ENCODE measurements around the gene PGM2L1. TPM values are rescaled to one million over a fixed set of nuclear protein-coding genes. Genes with fewer than 3 reads are reported as not detected.
"Not testable (repeated sequence)": the region's sequence is repeated elsewhere in the genome, so short reads cannot be mapped to it uniquely, and the experiment has no call there.

The PGM2L1 gene
- total and polyA plus RNA-seq, 5 donors, result 0.84 to 3.0 (median 2.4) TPM

GRCh38 chr11:74429205-74429604, 31.0 kb upstream of the PGM2L1 start:
- intact Hi-C loops (cut with DNase I), result no loop called here
- ATAC-seq (no peak), DNase-seq (no peak)
- Histone ChIP-seq H3K9me3 (ENCODE audit: control insufficient read depth, low read length) (no peaks in the 10 kb centered on the region), H3K4me3 (ENCODE audit: low read length) (no peak overlapping the region), H3K27me3 (ENCODE audit: control insufficient read depth, insufficient read depth) (no peaks in the 10 kb centered on the region), H3K27ac (ENCODE audit: low read length) (no peak overlapping the region), H3K4me1 (ENCODE audit: control insufficient read depth, insufficient read depth, low read length) (no peaks in the 10 kb centered on the region)
- WGBS, result 76% methylated on average over 3 of the region's 3 CpGs

- Histone ChIP-seq H3K27me3 (ENCODE audit: control insufficient read depth, insufficient read depth) (no peaks in the 10 kb centered on the region), H3K4me1 (ENCODE audit: control insufficient read depth, insufficient read depth, low read length) (no peaks in the 10 kb centered on the region), H3K9me3 (ENCODE audit: control insufficient read depth, low read length) (no peaks in the 10 kb centered on the region), H3K4me3 (ENCODE audit: low read length) (no peak overlapping the region), H3K27ac (ENCODE audit: low read length) (no peak overlapping the region)
- DNase-seq (no peak), ATAC-seq (no peak)
- WGBS, result 86% methylated on average over 4 of the region's 4 CpGs
- intact Hi-C loops (cut with DNase I), result no loop called here
Measured at GRCh38 chr11:74427384-74427886, 29.2 kb upstream of the PGM2L1 start.

DNA sequence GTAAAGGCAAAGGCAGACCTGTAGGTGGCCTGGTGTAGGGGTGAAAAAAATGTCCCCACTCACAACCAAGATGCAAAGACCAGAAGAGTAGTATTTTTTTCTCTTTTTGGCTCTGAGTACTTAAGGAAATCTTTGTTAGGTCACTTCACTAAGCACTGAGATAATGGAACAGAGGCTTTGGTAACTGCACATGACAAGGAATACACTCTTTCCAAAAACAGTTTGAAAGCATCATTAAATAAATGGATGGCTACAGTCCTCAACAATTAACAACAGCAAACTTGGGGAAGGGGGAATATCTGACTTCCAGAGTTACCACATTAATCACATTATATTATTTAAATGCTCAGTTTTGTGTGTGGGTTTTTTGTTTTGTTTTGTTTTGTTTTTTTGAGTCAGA, 26.9 kb upstream of the PGM2L1 start:
- Histone ChIP-seq H3K4me1 (ENCODE audit: control insufficient read depth, insufficient read depth, low read length) (no peaks in the 10 kb centered on the region), H3K9me3 (ENCODE audit: control insufficient read depth, low read length) (no peaks in the 10 kb centered on the region), H3K27me3 (ENCODE audit: control insufficient read depth, insufficient read depth) (no peaks in the 10 kb centered on the region), H3K27ac (ENCODE audit: low read length) (no peak overlapping the region), H3K4me3 (ENCODE audit: low read length) (no peak overlapping the region)
- intact Hi-C loops (cut with DNase I), result no loop called here
- no peak for ATAC-seq
- DNase-seq, result no peak

GRCh38 chr11:74418509-74418895, 20.3 kb upstream of the PGM2L1 start:
- intact Hi-C loops (cut with DNase I), result no loop called here
- no peak overlapping the region for H3K4me3 ChIP-seq (ENCODE audit: low read length)
- DNase-seq (no peak), ATAC-seq (peak; percentile 50 to 88)
- no peaks in the 10 kb centered on the region for H3K4me1 ChIP-seq (ENCODE audit: control insufficient read depth, insufficient read depth, low read length)
- 49% methylated on average over 1 of the region's 1 CpG for WGBS
- H3K9me3 ChIP-seq (ENCODE audit: control insufficient read depth, low read length), result no peaks in the 10 kb centered on the region
- H3K27me3 ChIP-seq (ENCODE audit: control insufficient read depth, insufficient read depth), result no peaks in the 10 kb centered on the region
- no peak overlapping the region for H3K27ac ChIP-seq (ENCODE audit: low read length)

- H3K9me3 ChIP-seq (ENCODE audit: control insufficient read depth, low read length), result no peaks in the 10 kb centered on the region
- no peak overlapping the region for H3K27ac ChIP-seq (ENCODE audit: low read length)
- H3K4me1 ChIP-seq (ENCODE audit: control insufficient read depth, insufficient read depth, low read length), result no peaks in the 10 kb centered on the region
- ATAC-seq (peak in 1 of 2 donors; percentile 65), DNase-seq (no peak)
- intact Hi-C loops (cut with DNase I), result no loop called here
- no peak overlapping the region for H3K4me3 ChIP-seq (ENCODE audit: low read length)
- H3K27me3 ChIP-seq (ENCODE audit: control insufficient read depth, insufficient read depth), result no peaks in the 10 kb centered on the region
- 81% methylated on average over 4 of the region's 4 CpGs for WGBS
Measured at GRCh38 chr11:74417860-74418508, 19.8 kb upstream of the PGM2L1 start.

- no peaks in the 10 kb centered on the region for H3K4me1 ChIP-seq (ENCODE audit: control insufficient read depth, insufficient read depth, low read length)
- no peak overlapping the region for H3K4me3 ChIP-seq (ENCODE audit: low read length)
- H3K9me3 ChIP-seq (ENCODE audit: control insufficient read depth, low read length), result no peaks in the 10 kb centered on the region
- no peak for ATAC-seq
- no peaks in the 10 kb centered on the region for H3K27me3 ChIP-seq (ENCODE audit: control insufficient read depth, insufficient read depth)
- no peak for DNase-seq
- 59% methylated on average over 1 of the region's 1 CpG for WGBS
- intact Hi-C loops (cut with DNase I), result no loop called here
- H3K27ac ChIP-seq (ENCODE audit: low read length), result no peak overlapping the region
Measured at GRCh38 chr11:74417379-74417804, 19.2 kb upstream of the PGM2L1 start.

DNA sequence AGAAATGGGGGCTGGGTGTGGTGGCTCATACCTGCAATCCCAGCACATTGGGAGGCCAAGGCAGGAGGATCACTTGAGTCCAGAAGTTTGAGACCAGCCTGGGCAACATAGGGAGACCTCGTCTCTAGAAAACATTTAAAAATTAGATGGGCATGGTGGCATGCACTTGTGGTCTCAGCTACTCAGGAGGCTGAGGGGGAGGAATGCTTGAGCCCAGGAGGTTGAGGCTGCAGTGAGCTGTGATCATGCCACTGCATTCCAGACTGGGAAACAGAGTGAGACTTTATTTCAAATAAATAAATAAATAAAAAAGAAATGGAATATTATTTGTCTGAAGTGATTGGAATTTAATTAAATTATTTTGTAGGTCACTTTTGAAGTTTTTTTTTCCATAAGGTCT, 18.7 kb upstream of the PGM2L1 start:
- H3K4me1 ChIP-seq (ENCODE audit: control insufficient read depth, insufficient read depth, low read length); DNase-seq; intact Hi-C loops (cut with DNase I); H3K27ac ChIP-seq (ENCODE audit: low read length); H3K9me3 ChIP-seq (ENCODE audit: control insufficient read depth, low read length); ATAC-seq; H3K4me3 ChIP-seq (ENCODE audit: low read length); H3K27me3 ChIP-seq (ENCODE audit: control insufficient read depth, insufficient read depth): not testable (repeated sequence)
- WGBS, result 90% methylated on average over 1 of the region's 1 CpG

GRCh38 chr11:74412733-74413359, 14.6 kb upstream of the PGM2L1 start:
- no peak overlapping the region for H3K27ac ChIP-seq (ENCODE audit: low read length)
- no peaks in the 10 kb centered on the region for H3K4me1 ChIP-seq (ENCODE audit: control insufficient read depth, insufficient read depth, low read length)
- no peaks in the 10 kb centered on the region for H3K9me3 ChIP-seq (ENCODE audit: control insufficient read depth, low read length)
- intact Hi-C loops (cut with DNase I), result no loop called here
- 64% methylated on average over 11 of the region's 11 CpGs for WGBS
- DNase-seq, result no peak
- ATAC-seq, result no peak
- no peaks in the 10 kb centered on the region for H3K27me3 ChIP-seq (ENCODE audit: control insufficient read depth, insufficient read depth)
- no peak overlapping the region for H3K4me3 ChIP-seq (ENCODE audit: low read length)

DNA sequence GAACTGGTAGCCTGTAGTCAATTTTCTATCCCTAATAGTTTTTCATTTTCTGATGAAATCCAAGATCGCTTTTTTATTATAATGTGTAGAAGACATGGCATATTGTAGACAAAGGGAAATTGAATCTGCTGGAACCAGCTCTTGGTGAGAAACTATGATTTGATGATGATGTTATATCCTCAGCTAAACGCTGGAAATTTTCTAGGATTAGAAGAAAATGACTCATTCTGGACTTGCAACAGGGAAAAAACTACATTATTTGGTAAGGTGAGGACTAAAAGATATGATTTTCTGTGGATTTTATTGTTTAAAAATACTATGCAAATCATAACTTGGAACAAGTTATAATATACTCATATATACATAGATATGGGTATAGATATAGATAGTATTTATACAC, 14.1 kb upstream of the PGM2L1 start:
- Histone ChIP-seq H3K9me3 (ENCODE audit: control insufficient read depth, low read length) (no peaks in the 10 kb centered on the region), H3K27ac (ENCODE audit: low read length) (no peak overlapping the region), H3K4me3 (ENCODE audit: low read length) (no peak overlapping the region), H3K4me1 (ENCODE audit: control insufficient read depth, insufficient read depth, low read length) (no peaks in the 10 kb centered on the region), H3K27me3 (ENCODE audit: control insufficient read depth, insufficient read depth) (no peaks in the 10 kb centered on the region)
- WGBS, result 77% methylated on average over 2 of the region's 2 CpGs
- intact Hi-C loops (cut with DNase I), result no loop called here
- no peak for DNase-seq
- ATAC-seq, result no peak

DNA sequence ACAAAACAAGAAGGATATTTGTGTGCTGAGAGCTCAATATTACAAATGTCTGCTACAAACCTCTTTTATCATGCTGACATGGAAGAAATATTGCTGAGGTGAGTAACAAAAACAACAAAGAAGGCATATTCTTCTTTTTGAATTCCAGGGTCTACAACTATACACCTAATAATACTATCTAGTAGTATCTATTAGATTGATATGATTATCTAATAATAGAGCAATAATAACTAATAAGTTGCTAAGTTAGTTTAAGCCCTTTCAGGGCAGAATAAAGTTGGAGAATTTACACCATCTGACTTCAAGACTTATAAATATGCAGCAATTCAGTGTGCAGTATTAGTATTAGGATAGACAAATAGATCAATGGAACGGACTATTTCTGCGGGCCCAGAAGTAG, 11.4 kb upstream of the PGM2L1 start:
- Histone ChIP-seq H3K4me1 (ENCODE audit: control insufficient read depth, insufficient read depth, low read length) (no peaks in the 10 kb centered on the region), H3K27ac (ENCODE audit: low read length) (no peak overlapping the region), H3K4me3 (ENCODE audit: low read length) (no peak overlapping the region), H3K27me3 (ENCODE audit: control insufficient read depth, insufficient read depth) (no peaks in the 10 kb centered on the region), H3K9me3 (ENCODE audit: control insufficient read depth, low read length) (no peaks in the 10 kb centered on the region)
- 97% methylated on average over 2 of the region's 2 CpGs for WGBS
- ATAC-seq (no peak), DNase-seq (no peak)
- intact Hi-C loops (cut with DNase I), result no loop called here

DNA sequence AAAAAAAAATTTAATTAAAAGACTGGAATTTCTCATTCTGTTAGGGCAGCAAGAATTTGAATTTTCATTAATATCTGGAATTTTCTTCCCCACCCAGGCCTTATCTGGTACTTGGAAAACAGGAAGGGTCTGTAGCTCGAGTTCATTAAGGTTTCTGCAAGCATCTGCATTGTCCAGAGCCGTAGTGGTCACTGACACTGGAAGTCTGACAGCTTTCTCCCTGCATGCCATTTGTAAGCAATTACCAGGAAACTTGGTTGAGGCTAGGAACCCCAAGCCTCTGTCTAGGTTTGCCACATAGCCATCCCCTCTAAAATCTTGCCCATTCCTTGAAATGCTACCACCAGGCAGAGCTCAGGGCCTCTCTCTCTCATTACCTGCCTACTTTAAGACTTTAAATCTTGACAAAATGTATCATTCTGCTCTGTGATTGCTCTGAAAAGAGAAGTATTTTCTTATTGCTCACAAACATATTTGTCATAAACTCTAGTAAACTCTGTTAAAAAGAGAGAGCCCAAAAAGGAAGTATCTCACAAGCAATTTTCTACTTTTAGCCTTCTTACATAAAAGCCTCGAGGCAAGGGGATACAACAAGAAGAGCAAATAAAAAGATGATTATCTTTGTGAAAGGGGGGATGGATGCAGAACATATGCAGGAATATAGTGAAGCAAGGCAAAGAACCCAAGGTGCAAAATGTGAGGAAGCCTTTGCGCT, 5.5 kb upstream of the PGM2L1 start:
- H3K4me3 ChIP-seq (ENCODE audit: low read length), result no peak overlapping the region
- H3K9me3 ChIP-seq (ENCODE audit: control insufficient read depth, low read length), result no peaks in the 10 kb centered on the region
- H3K27me3 ChIP-seq (ENCODE audit: control insufficient read depth, insufficient read depth), result no peaks in the 10 kb centered on the region
- ATAC-seq (no peak), DNase-seq (no peak)
- WGBS, result 49% methylated on average over 4 of the region's 4 CpGs
- intact Hi-C loops (cut with DNase I), result no loop called here
- no peak overlapping the region for H3K27ac ChIP-seq (ENCODE audit: low read length)
- no peaks in the 10 kb centered on the region for H3K4me1 ChIP-seq (ENCODE audit: control insufficient read depth, insufficient read depth, low read length)
